Neutrophil (primary cell): ENCODE results near the gene DRP2.

Experiments used
- H3K27ac ChIP-seq: fragments of 200-600 bp; sonication (generic); 2 replicates; pipeline ENCODE4 v1.5.1; 2016; ENCODE audit warnings: mild to moderate bottlenecking, moderate library complexity
- H3K27me3 ChIP-seq: fragments of 200-600 bp; sonication (generic); 2 replicates; pipeline ENCODE4 v1.6.0; 2016; ENCODE audit warnings: mild to moderate bottlenecking
- H3K36me3 ChIP-seq: fragments of 200-600 bp; sonication (generic); 2 replicates; pipeline ENCODE4 v1.5.1; 2017
- H3K4me1 ChIP-seq, 2 experiments: fragments of 200-600 bp in 1 of 2; sonication (generic) in 1 of 2; 1 replicate in 1 of 2; 2 replicates in 1 of 2; pipeline versions ENCODE4 v1.5.1 to v1.6.1; 2013 to 2016; ENCODE audit warnings: low read depth in 1 of 2, low read length in 1 of 2, mild to moderate bottlenecking in 1 of 2, moderate library complexity in 1 of 2; ENCODE audit not compliant: control insufficient read depth in 1 of 2, insufficient read depth in 1 of 2
- H3K4me3 ChIP-seq, 2 experiments: fragments of 200-600 bp in 1 of 2; sonication (generic) in 1 of 2; 1 replicate in 1 of 2; 2 replicates in 1 of 2; pipeline ENCODE4 v1.5.1; 2013 to 2016; ENCODE audit warnings: low read depth in 1 of 2, low read length in 1 of 2, mild to moderate bottlenecking in 1 of 2, moderate library complexity in 1 of 2
- H3K9me3 ChIP-seq: fragments of 200-600 bp; sonication (generic); 2 replicates; pipeline ENCODE4 v1.5.1; 2016
- TF ChIP-seq, protein P1 (sequence below): fragments of 200-600 bp; sonication (generic); IDR thresholded peaks from 2 replicates; pipeline ENCODE4 v1.5.1; 2016; ENCODE audit warnings: antibody characterized with exemption

DRP2 gene

DNA sequence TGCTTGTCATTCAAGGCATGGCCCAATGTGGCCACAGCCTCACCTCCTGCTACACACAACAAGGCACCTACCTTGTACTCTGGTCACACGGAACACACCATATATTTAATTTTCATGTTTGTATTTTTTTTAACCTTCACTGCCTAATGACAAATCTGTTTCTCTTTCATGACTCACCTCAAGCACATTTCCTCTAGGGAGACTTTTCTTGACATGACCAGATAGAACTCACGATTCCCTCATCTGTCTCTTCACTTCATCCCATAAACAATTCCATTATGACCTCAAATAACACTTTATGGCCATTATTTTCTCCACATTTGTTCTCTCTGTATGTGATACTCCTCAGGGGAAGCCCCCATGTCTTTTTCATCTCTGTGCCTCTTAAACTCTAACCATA lies 11.1 kb downstream of the DRP2 start:
- Histone ChIP-seq H3K4me1 (no peaks in the 10 kb centered on the region), H3K4me3 (no peak overlapping the region), H3K9me3 (no peaks in the 10 kb centered on the region), H3K36me3 (no peaks in the 10 kb centered on the region), H3K27me3 (no peaks in the 10 kb centered on the region), H3K27ac (no peak overlapping the region)
- TF ChIP-seq, protein P1, sequence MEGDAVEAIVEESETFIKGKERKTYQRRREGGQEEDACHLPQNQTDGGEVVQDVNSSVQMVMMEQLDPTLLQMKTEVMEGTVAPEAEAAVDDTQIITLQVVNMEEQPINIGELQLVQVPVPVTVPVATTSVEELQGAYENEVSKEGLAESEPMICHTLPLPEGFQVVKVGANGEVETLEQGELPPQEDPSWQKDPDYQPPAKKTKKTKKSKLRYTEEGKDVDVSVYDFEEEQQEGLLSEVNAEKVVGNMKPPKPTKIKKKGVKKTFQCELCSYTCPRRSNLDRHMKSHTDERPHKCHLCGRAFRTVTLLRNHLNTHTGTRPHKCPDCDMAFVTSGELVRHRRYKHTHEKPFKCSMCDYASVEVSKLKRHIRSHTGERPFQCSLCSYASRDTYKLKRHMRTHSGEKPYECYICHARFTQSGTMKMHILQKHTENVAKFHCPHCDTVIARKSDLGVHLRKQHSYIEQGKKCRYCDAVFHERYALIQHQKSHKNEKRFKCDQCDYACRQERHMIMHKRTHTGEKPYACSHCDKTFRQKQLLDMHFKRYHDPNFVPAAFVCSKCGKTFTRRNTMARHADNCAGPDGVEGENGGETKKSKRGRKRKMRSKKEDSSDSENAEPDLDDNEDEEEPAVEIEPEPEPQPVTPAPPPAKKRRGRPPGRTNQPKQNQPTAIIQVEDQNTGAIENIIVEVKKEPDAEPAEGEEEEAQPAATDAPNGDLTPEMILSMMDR, result no peak

DNA sequence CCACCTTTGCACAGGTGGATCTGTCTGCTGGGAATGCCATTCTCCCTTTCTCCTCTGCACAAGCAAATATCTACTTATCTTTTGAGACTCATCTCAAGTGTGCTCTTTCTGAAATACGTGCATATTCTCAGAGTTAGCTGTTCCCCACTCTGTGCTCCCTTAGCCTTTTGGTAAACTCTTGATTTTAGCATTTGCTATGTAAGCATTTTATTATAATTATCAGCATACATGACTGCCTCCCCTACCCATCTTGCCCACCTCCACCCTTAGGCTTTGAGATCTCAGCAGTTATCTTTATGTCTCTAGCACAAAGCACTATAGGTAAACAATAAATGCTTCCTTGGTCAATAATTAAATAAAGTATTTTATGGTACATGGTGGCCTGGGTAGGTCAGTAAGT lies 11.5 kb downstream of the DRP2 start:
- H3K4me1 ChIP-seq, result no peaks in the 10 kb centered on the region
- TF ChIP-seq, protein P1, result no peak
- no peaks in the 10 kb centered on the region for H3K9me3 ChIP-seq
- H3K27me3 ChIP-seq, result no peaks in the 10 kb centered on the region
- no peaks in the 10 kb centered on the region for H3K36me3 ChIP-seq
- no peak overlapping the region for H3K4me3 ChIP-seq
- H3K27ac ChIP-seq, result no peak overlapping the region

DNA sequence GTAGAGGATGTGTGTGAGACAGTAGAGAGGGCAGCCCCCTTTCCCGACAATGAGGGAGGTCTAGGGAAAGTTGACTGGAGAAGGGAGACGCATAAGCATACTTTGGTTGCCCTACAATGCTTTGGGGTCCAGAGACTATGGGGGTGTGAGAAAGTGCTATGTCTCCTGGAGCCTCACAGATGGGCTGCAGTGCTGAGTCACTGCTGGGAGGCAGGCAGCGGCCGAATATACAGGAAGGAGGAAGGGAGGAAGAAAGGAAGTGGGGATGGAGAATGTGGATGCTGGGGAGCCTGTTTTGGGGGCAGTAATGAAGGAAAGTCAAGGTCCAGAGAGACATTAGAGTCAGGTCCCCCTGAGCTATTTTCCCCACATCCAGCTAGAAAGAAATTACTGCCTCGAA lies 12.7 kb downstream of the DRP2 start:
- H3K27me3 ChIP-seq, result no peaks in the 10 kb centered on the region
- H3K36me3 ChIP-seq, result no peaks in the 10 kb centered on the region
- TF ChIP-seq, protein P1, result no peak
- H3K9me3 ChIP-seq, result no peaks in the 10 kb centered on the region
- H3K27ac ChIP-seq, result no peak overlapping the region
- no peak overlapping the region for H3K4me3 ChIP-seq
- no peaks in the 10 kb centered on the region for H3K4me1 ChIP-seq

DNA sequence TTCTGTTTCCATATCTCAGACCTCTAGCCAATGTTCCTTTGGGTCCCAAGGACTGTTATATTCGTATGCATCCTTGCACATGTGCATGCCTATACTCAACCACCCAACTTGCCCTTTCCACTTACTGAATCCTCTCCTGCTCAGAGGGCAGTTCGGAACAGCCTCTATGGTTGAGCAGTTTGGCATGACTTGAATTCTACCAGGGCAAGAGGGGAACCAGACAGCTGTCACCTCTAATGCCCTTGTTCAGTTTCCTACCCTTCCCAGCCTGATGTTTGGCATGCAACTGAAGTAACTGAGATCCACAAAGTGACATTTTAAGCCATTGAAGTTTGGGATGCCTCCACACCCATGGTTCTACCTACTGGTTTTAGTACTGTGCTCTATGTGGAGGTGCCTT lies 17.5 kb downstream of the DRP2 start:
- Histone ChIP-seq H3K36me3 (no peaks in the 10 kb centered on the region), H3K4me3 (no peak overlapping the region), H3K27me3 (no peaks in the 10 kb centered on the region), H3K4me1 (no peaks in the 10 kb centered on the region), H3K27ac (no peak overlapping the region), H3K9me3 (no peaks in the 10 kb centered on the region)
- TF ChIP-seq, protein P1, result no peak

DNA sequence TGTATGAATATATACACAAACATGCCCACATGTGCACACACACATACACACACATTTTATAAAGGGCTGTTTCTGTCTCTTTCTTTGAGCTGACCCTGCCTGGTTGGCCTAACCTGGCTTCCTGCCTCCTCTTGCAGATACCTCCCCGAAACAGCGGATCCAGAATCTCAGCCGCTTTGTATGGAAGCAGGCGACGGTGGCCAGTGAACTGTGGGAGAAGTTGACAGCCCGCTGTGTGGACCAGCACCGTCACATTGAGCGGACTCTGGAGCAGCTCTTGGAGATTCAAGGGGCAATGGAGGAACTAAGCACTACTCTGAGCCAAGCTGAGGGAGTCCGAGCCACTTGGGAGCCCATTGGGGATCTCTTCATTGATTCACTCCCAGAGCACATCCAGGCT lies 21.9 kb downstream of the DRP2 start:
- H3K27ac ChIP-seq, result no peak overlapping the region
- no peaks in the 10 kb centered on the region for H3K4me1 ChIP-seq
- no peaks in the 10 kb centered on the region for H3K36me3 ChIP-seq
- TF ChIP-seq, protein P1, result no peak
- no peaks in the 10 kb centered on the region for H3K27me3 ChIP-seq
- no peak overlapping the region for H3K4me3 ChIP-seq
- no peaks in the 10 kb centered on the region for H3K9me3 ChIP-seq

DNA sequence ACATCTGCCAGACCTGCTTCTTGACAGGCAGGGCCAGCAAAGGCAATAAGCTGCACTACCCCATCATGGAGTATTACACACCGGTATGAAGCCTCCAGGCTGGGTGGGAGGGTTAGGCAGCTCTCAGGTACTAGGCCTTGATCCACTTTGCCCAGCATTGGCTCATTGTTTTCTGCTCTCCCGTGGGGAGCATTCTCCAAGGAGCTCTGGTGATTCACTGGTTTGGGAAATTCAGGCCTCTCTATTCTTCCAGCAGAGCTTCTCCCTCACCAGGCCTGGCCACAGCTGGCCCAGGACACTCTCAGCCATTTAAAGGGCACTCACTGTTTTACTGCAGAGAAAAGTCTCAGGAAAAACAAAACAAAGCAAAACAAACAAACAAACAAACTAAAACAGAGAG lies 33.0 kb downstream of the DRP2 start:
- Histone ChIP-seq H3K27ac (no peak overlapping the region), H3K4me3 (no peak overlapping the region), H3K4me1 (no peaks in the 10 kb centered on the region), H3K9me3 (no peaks in the 10 kb centered on the region), H3K36me3 (no peaks in the 10 kb centered on the region), H3K27me3 (no peaks in the 10 kb centered on the region)
- TF ChIP-seq, protein P1, result no peak
